Transverse colon (tissue), 3 donors: Measurements from ENCODE around the gene TCF21.

Experiments
- CTCF ChIP-seq, 5 experiments: fragments of 200-600 bp in 3 of 5; fragments of 450-650 bp in 2 of 5; sonication (generic) in 3 of 5; IDR thresholded peaks; 1 replicate in 2 of 5; 2 replicates in 3 of 5; pipeline ENCODE4 v1.5.1; 2016 to 2017; ENCODE audit warnings: antibody characterized with exemption in 5 of 5, inconsistent platforms in 3 of 5, mild to moderate bottlenecking in 2 of 5, moderate library complexity in 1 of 5
- POLR2A ChIP-seq: fragments of 450-650 bp; IDR thresholded peaks from one replicate; pipeline ENCODE4 v1.6.1; 2016; ENCODE audit warnings: antibody characterized with exemption, mild to moderate bottlenecking, moderate library complexity

GRCh38 chr6:133844709-133845108 lies 44.2 kb upstream of the TCF21 start:
- TF ChIP-seq CTCF (IDR thresholded peaks at IDR 0.05) (no peak), POLR2A (no peak)
